PC-3 (cell line): ENCODE data around the gene RBM18. TPM values are rescaled to one million over a fixed set of nuclear protein-coding genes. Genes with fewer than 3 reads are reported as not detected.

Source experiments
- ATAC-seq: fragments of 200-7000 bp; cut with Tn5 transposase; 2 replicates; pipeline ENCODE4 v1.9.1; 2020; ENCODE audit warnings: mild to moderate bottlenecking, moderate library complexity
- BruUV-seq: library from RNA; stranded (reverse); fragments of 400-500 nt; replicated peaks from 2 replicates; lab custom pipeline; 2021; lab: Mats Ljungman, UMichigan
- CTCF ChIA-PET: fragments of 300-600 bp; sonication (Branson Sonifier 250); formaldehyde crosslinking; loops from one replicate; lab custom pipeline; 2022; ENCODE audit warnings: antibody characterized with exemption; lab: Charles Lee
- POLR2A ChIA-PET: fragments of 300-600 bp; sonication (Branson Sonifier 250); formaldehyde crosslinking; loops from one replicate; lab custom pipeline; 2022; ENCODE audit warnings: antibody characterized with exemption; ENCODE audit not compliant: unreplicated experiment; lab: Charles Lee
- DNase-seq: peaks from one replicate; pipeline ENCODE4 v3.0.0-alpha.2; 2015
- H2AFZ ChIP-seq: fragments of 300-600 bp; sonication (generic); 2 replicates; pipeline ENCODE4 v1.6.0; 2016; ENCODE audit warnings: antibody characterized with exemption, low read length
- H3F3A ChIP-seq: fragments of 300-600 bp; sonication (generic); one replicate; pipeline ENCODE4 v1.6.0; 2017; ENCODE audit warnings: antibody characterized with exemption, low read length, control low read depth, mild to moderate bottlenecking; ENCODE audit not compliant: unreplicated experiment
- H3K27ac ChIP-seq: fragments of 300-600 bp; sonication (generic); 2 replicates; pipeline ENCODE4 v1.5.1; 2016; ENCODE audit warnings: mild to moderate bottlenecking, low read length
- H3K27me3 ChIP-seq: fragments of 300-600 bp; sonication (generic); 2 replicates; pipeline ENCODE4 v1.6.1; 2016; ENCODE audit warnings: low read length, mixed read lengths
- H3K36me3 ChIP-seq: fragments of 300-600 bp; sonication (generic); 2 replicates; pipeline ENCODE4 v1.6.1; 2016; ENCODE audit warnings: low read depth, mixed run types, low read length, mixed read lengths
- H3K4me1 ChIP-seq: fragments of 300-600 bp; sonication (generic); 2 replicates; pipeline ENCODE4 v1.5.1; 2016; ENCODE audit warnings: low read length; ENCODE audit not compliant: insufficient read depth
- H3K4me2 ChIP-seq: fragments of 300-600 bp; sonication (generic); 2 replicates; pipeline ENCODE4 v1.6.0; 2016; ENCODE audit warnings: low read length
- H3K4me3 ChIP-seq: fragments of 300-600 bp; sonication (generic); 2 replicates; pipeline ENCODE4 v1.5.1; 2016; ENCODE audit warnings: mild to moderate bottlenecking, low read length, mixed read lengths
- H3K79me2 ChIP-seq: fragments of 300-600 bp; sonication (generic); 2 replicates; pipeline ENCODE4 v1.6.1; 2017; ENCODE audit warnings: low read length, mixed read lengths
- H3K9ac ChIP-seq: fragments of 300-600 bp; sonication (generic); 2 replicates; pipeline ENCODE4 v1.6.0; 2016; ENCODE audit warnings: mild to moderate bottlenecking, low read length
- H3K9me2 ChIP-seq: fragments of 300-600 bp; sonication (generic); replicated peaks from 2 replicates; pipeline ENCODE4 v1.6.1; 2016; ENCODE audit warnings: mixed run types, low read length, mixed read lengths
- H3K9me3 ChIP-seq: fragments of 300-600 bp; sonication (generic); 2 replicates; pipeline ENCODE4 v1.6.1; 2016; ENCODE audit warnings: low read length, mixed read lengths
- H4K20me1 ChIP-seq: fragments of 300-600 bp; sonication (generic); 2 replicates; pipeline ENCODE4 v1.6.1; 2016; ENCODE audit warnings: low read length, mixed read lengths
- CTCF ChIP-seq: fragments of 300-600 bp; sonication (generic); conservative IDR thresholded peaks from 2 replicates; pipeline ENCODE4 v1.5.1; 2017; ENCODE audit warnings: antibody characterized with exemption, low read depth, mild to moderate bottlenecking, low read length
- EZH2 ChIP-seq: fragments of 300-600 bp; sonication (generic); IDR thresholded peaks from one replicate; pipeline ENCODE4 v1.6.1; 2017; ENCODE audit warnings: antibody characterized with exemption, mild to moderate bottlenecking, low read length; ENCODE audit not compliant: unreplicated experiment
- EZH2phosphoT487 ChIP-seq: fragments of 300-600 bp; sonication (generic); IDR thresholded peaks from 2 replicates; pipeline ENCODE4 v1.6.1; 2018; ENCODE audit warnings: mild to moderate bottlenecking, antibody characterized with exemption, low read length, borderline replicate concordance
- intact Hi-C: fragments of 100-400 bp; cut with micrococcal nuclease; formaldehyde crosslinking; loops from 2 replicates; pipeline ENCODE4 v1.9.0; 2023
- total RNA-seq: library from RNA; depleted of rRNA; stranded (reverse); fragments of >200 nt; gene quantifications from 2 replicates; pipeline ENCODE4 v1.2.3, GENCODE V29; 2014

RBM18 gene
- total RNA-seq, 1 experiment from 2014 or later = 8.3 TPM

GRCh38 chr9:122309861-122310260, 45.2 kb upstream of the RBM18 start:
- intact Hi-C loops = no loop called here
- DNase-seq = no peak
- Histone ChIP-seq H3F3A (no peaks in the 10 kb centered on the region), H3K27me3 (no peaks in the 10 kb centered on the region), H3K27ac (no peak overlapping the region), H2AFZ (no peak overlapping the region), H3K4me1 (no peaks in the 10 kb centered on the region), H3K9ac (no peak overlapping the region), H4K20me1 (no peaks in the 10 kb centered on the region), H3K4me2 (no peak overlapping the region), H3K36me3 (peaks cover 7% of the 10 kb centered on the region; the same call in 1 of the 2 replicates), H3K9me3 (no peaks in the 10 kb centered on the region), H3K9me2 (no peaks in the 10 kb centered on the region), H3K4me3 (no peak overlapping the region), H3K79me2 (no peaks in the 10 kb centered on the region)
- TF ChIP-seq EZH2 = no peak
- no peak for TF ChIP-seq CTCF
- no peak for TF ChIP-seq EZH2phosphoT487
- BruUV-seq = no TSS peak
- ChIA-PET CTCF (no interaction called here), POLR2A (no interaction called here)
- no peak for ATAC-seq

- CTCF ChIA-PET = no interaction called here
- intact Hi-C loops = no loop called here
- no peak overlapping the region for H3K4me2 ChIP-seq
Observed at GRCh38 chr9:122307925-122308324, 43.3 kb upstream of the RBM18 start.

More at GRCh38 chr9:122307925-122308324, 43.3 kb upstream of the RBM18 start:
- no peaks in the 10 kb centered on the region for H3F3A ChIP-seq
- H3K27ac ChIP-seq = no peak overlapping the region
- H4K20me1 ChIP-seq = no peaks in the 10 kb centered on the region
- no peak overlapping the region for H2AFZ ChIP-seq
- no peaks in the 10 kb centered on the region for H3K36me3 ChIP-seq
- H3K27me3 ChIP-seq = no peaks in the 10 kb centered on the region
- no peaks in the 10 kb centered on the region for H3K9me2 ChIP-seq
- ATAC-seq = no peak
- no peak overlapping the region for H3K9ac ChIP-seq
- TF ChIP-seq EZH2 (no peak), CTCF (no peak), EZH2phosphoT487 (no peak)
- BruUV-seq = no TSS peak
- DNase-seq = no peak
- H3K9me3 ChIP-seq = no peaks in the 10 kb centered on the region
- no peaks in the 10 kb centered on the region for H3K4me1 ChIP-seq
- H3K4me3 ChIP-seq = no peak overlapping the region
- POLR2A ChIA-PET = no interaction called here
- no peaks in the 10 kb centered on the region for H3K79me2 ChIP-seq
